Activated T-cell treated with anti-CD3 and anti-CD28 coated beads, Interleukin-2, amount 50 U/mL, for 4 hours (primary cell): ENCODE results near the gene F2RL3. TPM values are rescaled to one million over a fixed set of nuclear protein-coding genes. Genes with fewer than 3 reads are reported as not detected.
"Not testable (repeated sequence)": the region's sequence is repeated elsewhere in the genome, so short reads cannot be mapped to it uniquely, and the experiment has no call there.

ENCODE experiments used
- ATAC-seq, 2 donors: fragments of 200-7000 bp; cut with Tn5 transposase; one replicate each; pipeline ENCODE4 v1.10.0; 2021
- DNase-seq: peaks from one replicate; pipeline ENCODE4 v3.0.0-alpha.2; 2020
- H3K27me3 Mint-ChIP-seq: one replicate; pipeline ENCODE4 v1.8.0; 2021; ENCODE audit warnings: low read depth, mixed read lengths
- H3K36me3 Mint-ChIP-seq: one replicate; pipeline ENCODE4 v1.8.0; 2022; ENCODE audit warnings: mixed read lengths; ENCODE audit not compliant: insufficient read depth
- H3K4me1 Mint-ChIP-seq: one replicate; pipeline ENCODE4 v1.8.0; 2021; ENCODE audit warnings: low read depth, mixed read lengths
- H3K4me3 Mint-ChIP-seq: one replicate; pipeline ENCODE4 v1.8.0; 2021; ENCODE audit warnings: mild to moderate bottlenecking, moderate library complexity, mixed read lengths
- H3K9me3 Mint-ChIP-seq: one replicate; pipeline ENCODE4 v1.8.0; 2021; ENCODE audit warnings: mixed read lengths
- total RNA-seq, 3 donors: library from RNA; stranded (reverse); gene quantifications; one replicate each; pipeline ENCODE4 v1.2.1, GENCODE V29; 2021

F2RL3 gene
- total RNA-seq, 3 donors from 2014 or later = 0.05 to 0.24 (median 0.08) TPM

- Mint-ChIP-seq H3K9me3 (peaks cover 25% of the 10 kb centered on the region), H3K27me3 (peaks cover 8% of the 10 kb centered on the region), H3K36me3 (no peaks in the 10 kb centered on the region), H3K4me3 (no peak overlapping the region), H3K4me1 (no peaks in the 10 kb centered on the region)
- DNase-seq (no peak), ATAC-seq (no peak)
Observed at GRCh38 chr19:16936901-16937300, 48.1 kb downstream of the F2RL3 start.

GRCh38 chr19:16937796-16938195, 49.0 kb downstream of the F2RL3 start:
- H3K4me1 Mint-ChIP-seq, DNase-seq, H3K4me3 Mint-ChIP-seq, H3K36me3 Mint-ChIP-seq, ATAC-seq, H3K27me3 Mint-ChIP-seq: not testable (repeated sequence)
- H3K9me3 Mint-ChIP-seq = peaks cover 19% of the 10 kb centered on the region

- no peaks in the 10 kb centered on the region for H3K36me3 Mint-ChIP-seq
- no peak overlapping the region for H3K4me3 Mint-ChIP-seq
- H3K9me3 Mint-ChIP-seq = peaks cover 18% of the 10 kb centered on the region
- peaks cover 8% of the 10 kb centered on the region for H3K27me3 Mint-ChIP-seq
- DNase-seq (no peak), ATAC-seq (no peak)
- no peaks in the 10 kb centered on the region for H3K4me1 Mint-ChIP-seq
Observed at GRCh38 chr19:16938211-16938610, 49.4 kb downstream of the F2RL3 start.

GRCh38 chr19:16940063-16940462, 51.3 kb downstream of the F2RL3 start:
- DNase-seq, H3K27me3 Mint-ChIP-seq, H3K9me3 Mint-ChIP-seq, H3K4me3 Mint-ChIP-seq, H3K4me1 Mint-ChIP-seq, H3K36me3 Mint-ChIP-seq, ATAC-seq: not testable (repeated sequence)

- Mint-ChIP-seq H3K4me3 (no peak overlapping the region), H3K36me3 (no peaks in the 10 kb centered on the region), H3K4me1 (no peaks in the 10 kb centered on the region), H3K27me3 (peaks cover 6% of the 10 kb centered on the region), H3K9me3 (no peaks in the 10 kb centered on the region)
- ATAC-seq (no peak), DNase-seq (no peak)
Observed at GRCh38 chr19:16940626-16941025, 51.8 kb downstream of the F2RL3 start.

Other genes with a start within 250 kb of the F2RL3 start
- gene SMIM7, start 228.9 kb upstream of the F2RL3 start, total RNA-seq = 10 to 100 TPM; 55.3 to 60.2 (median 60.2) TPM
- gene TMEM38A, start 227.9 kb upstream of the F2RL3 start, total RNA-seq = under 1 TPM; 0.27 to 0.89 (median 0.45) TPM
- gene NWD1, start 169.2 kb upstream of the F2RL3 start, total RNA-seq = not detected
- gene SIN3B, start 59.6 kb upstream of the F2RL3 start, total RNA-seq = 10 to 100 TPM; 40.7 to 43.7 (median 41.2) TPM
- under 1 TPM in 2 of 3 donors, not detected in 1; 0.18 to 0.37 TPM for gene CPAMD8, start 137.8 kb downstream of the F2RL3 start, total RNA-seq
- gene HAUS8, start 186.5 kb downstream of the F2RL3 start, total RNA-seq = 10 to 100 TPM; 21.5 to 29.3 (median 28.3) TPM
- 100 to 1,000 TPM in 1 of 3 donors, 10 to 100 TPM in 2; 82.6 to 104 (median 91.4) TPM for gene MYO9B, start 186.8 kb downstream of the F2RL3 start, total RNA-seq